Immature natural killer cell (primary cell): Measurements from ENCODE around the gene TTC16. TPM values are rescaled to one million over a fixed set of nuclear protein-coding genes. Genes with fewer than 3 reads are reported as not detected.

Experiments used
- DNase-seq, 3 donors: peaks; one replicate each; pipeline ENCODE4 v3.0.0; 2022; ENCODE audit warnings: mixed read lengths in 1 of 3
- H3K27ac Mint-ChIP-seq, 6 donors: one replicate each; pipeline ENCODE4 v1.8.0; 2020; ENCODE audit warnings: mixed read lengths in 6 of 6, mild to moderate bottlenecking in 5 of 6, inconsistent platforms in 4 of 6, moderate library complexity in 3 of 6
- H3K27me3 Mint-ChIP-seq, 3 donors: one replicate each; pipeline ENCODE4 v1.8.0; 2020 to 2021; ENCODE audit warnings: low read depth in 3 of 3, mild to moderate bottlenecking in 3 of 3, mixed read lengths in 3 of 3, moderate library complexity in 3 of 3, inconsistent platforms in 1 of 3
- H3K36me3 Mint-ChIP-seq, 3 donors: one replicate each; pipeline ENCODE4 v1.8.0; 2020; ENCODE audit warnings: mixed read lengths in 3 of 3, inconsistent platforms in 2 of 3, mild to moderate bottlenecking in 2 of 3
- H3K4me1 Mint-ChIP-seq, 2 donors: one replicate each; pipeline ENCODE4 v1.8.0; 2020; ENCODE audit warnings: inconsistent platforms in 2 of 2, mild to moderate bottlenecking in 2 of 2, mixed read lengths in 2 of 2, moderate library complexity in 1 of 2
- H3K4me3 Mint-ChIP-seq, 5 donors: one replicate each; pipeline ENCODE4 v1.8.0; 2020; ENCODE audit warnings: mild to moderate bottlenecking in 5 of 5, mixed read lengths in 5 of 5, inconsistent platforms in 3 of 5, moderate library complexity in 3 of 5
- H3K9me3 Mint-ChIP-seq, 6 donors: one replicate each; pipeline ENCODE4 v1.8.0; 2020; ENCODE audit warnings: mild to moderate bottlenecking in 6 of 6, mixed read lengths in 6 of 6, inconsistent platforms in 4 of 6, moderate library complexity in 3 of 6
- polyA plus RNA-seq, 3 donors: library from polyadenylated mRNA; unstranded; fragments of 300-500 nt; fragmentation: Illumina TruSeq; gene quantifications; one replicate each; pipeline ENCODE4 v1.2.3, GENCODE V29; 2021

Gene TTC16
- polyA plus RNA-seq, 3 donors from 2014 or later: 1.3 to 2.4 TPM; not detected in 1

GRCh38 chr9:127705577-127706379 lies 10.1 kb upstream of the TTC16 start:
- Mint-ChIP-seq H3K9me3 (no peaks in the 10 kb centered on the region), H3K4me1 (peaks cover 11 to 13% of the 10 kb centered on the region in 2 donors), H3K4me3 (no peak overlapping the region), H3K27me3 (peaks cover 0 to 4% (median 4%) of the 10 kb centered on the region in 3 donors), H3K36me3 (peaks cover 0 to 3% (median 0%) of the 10 kb centered on the region in 3 donors), H3K27ac (no peak overlapping the region)
- no peak for DNase-seq

- Mint-ChIP-seq H3K27me3 (peaks cover 3 to 5% (median 4%) of the 10 kb centered on the region in 3 donors), H3K27ac (peak within 1 kb of the TSS in 1 of 6 donors; percentile 55)
Measured at GRCh38 chr9:127706836-127707241, 9.0 kb upstream of the TTC16 start, which contains the start of gene CFAP157. TSS of gene CFAP157 (plus strand) at chr9:127706988. CDS start at chr9:127707032, 44 bp downstream.

GRCh38 chr9:127707766-127708165 lies 8.1 kb upstream of the TTC16 start:
- no peak overlapping the region for H3K4me3 Mint-ChIP-seq
- DNase-seq: peak in 1 of 3 donors; percentile 63
- H3K36me3 Mint-ChIP-seq: peaks cover 0 to 3% (median 0%) of the 10 kb centered on the region in 3 donors
- H3K4me1 Mint-ChIP-seq: peaks cover 17 to 21% of the 10 kb centered on the region in 2 donors
- H3K27ac Mint-ChIP-seq: peak overlapping the region in 1 of 6 donors; percentile 55
- H3K27me3 Mint-ChIP-seq: peaks cover 3 to 6% (median 4%) of the 10 kb centered on the region in 3 donors
- no peaks in the 10 kb centered on the region for H3K9me3 Mint-ChIP-seq

More at GRCh38 chr9:127706836-127707241, 9.0 kb upstream of the TTC16 start, which contains the start of gene CFAP157:
- Mint-ChIP-seq H3K9me3 (no peaks in the 10 kb centered on the region), H3K4me1 (peaks cover 17 to 21% of the 10 kb centered on the region in 2 donors), H3K36me3 (peaks cover 0 to 3% (median 0%) of the 10 kb centered on the region in 3 donors), H3K4me3 (no peak within 1 kb of the TSS)
- no peak for DNase-seq

- no peaks in the 10 kb centered on the region for H3K9me3 Mint-ChIP-seq
- H3K27ac Mint-ChIP-seq: no peak overlapping the region
- H3K4me1 Mint-ChIP-seq: peaks cover 19 to 21% of the 10 kb centered on the region in 2 donors
- H3K27me3 Mint-ChIP-seq: peaks cover 3 to 6% (median 4%) of the 10 kb centered on the region in 3 donors
- DNase-seq: no peak
- peaks cover 0 to 3% (median 0%) of the 10 kb centered on the region in 3 donors for H3K36me3 Mint-ChIP-seq
- no peak overlapping the region for H3K4me3 Mint-ChIP-seq
Measured at GRCh38 chr9:127708952-127709587, 6.8 kb upstream of the TTC16 start.

- Mint-ChIP-seq H3K4me1 (peaks cover 22 to 26% of the 10 kb centered on the region in 2 donors), H3K4me3 (peak overlapping the region in 2 of 5 donors; percentile 9 to 55), H3K27me3 (peaks cover 2 to 6% (median 3%) of the 10 kb centered on the region in 3 donors), H3K36me3 (peaks cover 0 to 3% (median 0%) of the 10 kb centered on the region in 3 donors), H3K9me3 (no peaks in the 10 kb centered on the region), H3K27ac (peak overlapping the region in 3 of 6 donors; percentile 23 to 57 (median 32))
- DNase-seq: no peak
Measured at GRCh38 chr9:127710204-127710783, 5.6 kb upstream of the TTC16 start.

- Mint-ChIP-seq H3K27ac (peak overlapping the region in 5 of 6 donors; percentile 36 to 83 (median 53)), H3K4me3 (peak overlapping the region; percentile 38 to 67 (median 54)), H3K36me3 (peaks cover 0 to 3% (median 0%) of the 10 kb centered on the region in 3 donors), H3K4me1 (peaks cover 32% of the 10 kb centered on the region in 2 donors), H3K9me3 (no peaks in the 10 kb centered on the region), H3K27me3 (peaks cover 3 to 12% (median 4%) of the 10 kb centered on the region in 3 donors)
- peak; percentile 45 to 51 (median 47) for DNase-seq
Measured at GRCh38 chr9:127711226-127711701, 4.6 kb upstream of the TTC16 start.

- Mint-ChIP-seq H3K27me3 (peaks cover 3 to 12% (median 4%) of the 10 kb centered on the region in 3 donors), H3K9me3 (no peaks in the 10 kb centered on the region), H3K27ac (no peak overlapping the region)
Measured at GRCh38 chr9:127711831-127712274, 4.0 kb upstream of the TTC16 start.

GRCh38 chr9:127712371-127712770 lies 3.5 kb upstream of the TTC16 start:
- no peak overlapping the region for H3K27ac Mint-ChIP-seq
- DNase-seq: no peak
- H3K27me3 Mint-ChIP-seq: peaks cover 3 to 12% (median 4%) of the 10 kb centered on the region in 3 donors
- H3K36me3 Mint-ChIP-seq: peaks cover 0 to 3% (median 0%) of the 10 kb centered on the region in 3 donors
- no peaks in the 10 kb centered on the region for H3K9me3 Mint-ChIP-seq
- H3K4me1 Mint-ChIP-seq: peaks cover 32 to 33% of the 10 kb centered on the region in 2 donors
- peak overlapping the region in 1 of 5 donors; percentile 39 for H3K4me3 Mint-ChIP-seq

More at GRCh38 chr9:127711831-127712274, 4.0 kb upstream of the TTC16 start:
- H3K36me3 Mint-ChIP-seq: peaks cover 0 to 3% (median 0%) of the 10 kb centered on the region in 3 donors
- H3K4me1 Mint-ChIP-seq: peaks cover 32 to 33% of the 10 kb centered on the region in 2 donors
- DNase-seq: no peak
- no peak overlapping the region for H3K4me3 Mint-ChIP-seq

- no peak overlapping the region for H3K27ac Mint-ChIP-seq
- peak overlapping the region in 1 of 5 donors; percentile 39 for H3K4me3 Mint-ChIP-seq
- peaks cover 3 to 12% (median 4%) of the 10 kb centered on the region in 3 donors for H3K27me3 Mint-ChIP-seq
- peaks cover 28 to 30% of the 10 kb centered on the region in 2 donors for H3K4me1 Mint-ChIP-seq
- H3K9me3 Mint-ChIP-seq: no peaks in the 10 kb centered on the region
- DNase-seq: no peak
- H3K36me3 Mint-ChIP-seq: peaks cover 0 to 3% (median 0%) of the 10 kb centered on the region in 3 donors
Measured at GRCh38 chr9:127712867-127713266, 3.0 kb upstream of the TTC16 start.

- Mint-ChIP-seq H3K9me3 (no peaks in the 10 kb centered on the region), H3K27me3 (peaks cover 3 to 12% (median 4%) of the 10 kb centered on the region in 3 donors), H3K4me3 (peak overlapping the region; percentile 75 to 81 (median 78)), H3K36me3 (peaks cover 0 to 3% (median 0%) of the 10 kb centered on the region in 3 donors), H3K27ac (peak overlapping the region in 4 of 6 donors; percentile 28 to 71 (median 60)), H3K4me1 (peaks cover 27 to 31% of the 10 kb centered on the region in 2 donors)
- no peak for DNase-seq
Measured at GRCh38 chr9:127714020-127714750, 1.7 kb upstream of the TTC16 start.

GRCh38 chr9:127714951-127715469 lies 869 bp upstream of the TTC16 start:
- Mint-ChIP-seq H3K9me3 (no peaks in the 10 kb centered on the region), H3K27me3 (peaks cover 4 to 12% (median 4%) of the 10 kb centered on the region in 3 donors), H3K4me1 (peaks cover 33 to 40% of the 10 kb centered on the region in 2 donors), H3K36me3 (peaks cover 0 to 3% (median 0%) of the 10 kb centered on the region in 3 donors), H3K4me3 (peak overlapping the region; percentile 90 to 100 (median 95)), H3K27ac (peak overlapping the region; percentile 89 to 96 (median 94))
- DNase-seq: peak in 2 of 3 donors; percentile 21 to 22

- H3K9me3 Mint-ChIP-seq: no peaks in the 10 kb centered on the region
- peaks cover 3 to 8% (median 3%) of the 10 kb centered on the region in 3 donors for H3K27me3 Mint-ChIP-seq
- H3K27ac Mint-ChIP-seq: peak overlapping the region; percentile 89 to 96 (median 94)
- H3K4me1 Mint-ChIP-seq: peaks cover 25 to 35% of the 10 kb centered on the region in 2 donors
- H3K4me3 Mint-ChIP-seq: peak overlapping the region; percentile 90 to 100 (median 95)
- H3K36me3 Mint-ChIP-seq: no peaks in the 10 kb centered on the region
- no peak for DNase-seq
Measured at GRCh38 chr9:127716412-127716811, 533 bp downstream of the TTC16 start.
